HG03280 (cell line): Measurements from ENCODE around the gene RLN3.
"Not testable (repeated sequence)": the region's sequence is repeated elsewhere in the genome, so short reads cannot be mapped to it uniquely, and the experiment has no call there.

Experiments
- ATAC-seq: cut with Tn5 transposase; IDR thresholded peaks from one replicate; pipeline ENCODE4 v1.9.1; 2021; ENCODE audit warnings: mild to moderate bottlenecking, moderate library complexity; ENCODE audit not compliant: unreplicated experiment

Gene RLN3

GRCh38 chr19:14019100-14019499, 8.8 kb upstream of the RLN3 start:
- no peak for ATAC-seq

- ATAC-seq, result not testable (repeated sequence)
Measured at GRCh38 chr19:14019739-14020138, 8.2 kb upstream of the RLN3 start.

GRCh38 chr19:14021474-14021873, 6.5 kb upstream of the RLN3 start:
- ATAC-seq, result no peak

- ATAC-seq, result no peak
Measured at GRCh38 chr19:14022469-14022868, 5.5 kb upstream of the RLN3 start.

GRCh38 chr19:14023404-14024235, 4.3 kb upstream of the RLN3 start:
- no peak for ATAC-seq

- not testable (repeated sequence) for ATAC-seq
Measured at GRCh38 chr19:14026652-14027192, 1.2 kb upstream of the RLN3 start.

GRCh38 chr19:14028901-14029300, 953 bp downstream of the RLN3 start:
- no peak for ATAC-seq

- ATAC-seq, result no peak
Measured at GRCh38 chr19:14030997-14031718, 3.2 kb downstream of the RLN3 start.

GRCh38 chr19:14031719-14032480, 4.0 kb downstream of the RLN3 start, which contains the start of gene IL27RA:
Gene IL27RA (plus strand): TSS chr19:14031762. CDS start chr19:14031873, 111 bp downstream.
- peak; percentile 54 for ATAC-seq

- ATAC-seq, result no peak
Measured at GRCh38 chr19:14033946-14034345, 6.0 kb downstream of the RLN3 start.

- not testable (repeated sequence) for ATAC-seq
Measured at GRCh38 chr19:14035159-14035558, 7.2 kb downstream of the RLN3 start.

- ATAC-seq, result no peak
Measured at GRCh38 chr19:14035706-14036105, 7.8 kb downstream of the RLN3 start.

GRCh38 chr19:14039181-14039580, 11.2 kb downstream of the RLN3 start:
- ATAC-seq, result no peak

- peak; percentile 82 for ATAC-seq
Measured at GRCh38 chr19:14042659-14043608, 15.0 kb downstream of the RLN3 start.

- ATAC-seq, result not testable (repeated sequence)
Measured at GRCh38 chr19:14047866-14048265, 19.9 kb downstream of the RLN3 start.

- ATAC-seq, result no peak
Measured at GRCh38 chr19:14048443-14049153, 20.6 kb downstream of the RLN3 start.

- no peak for ATAC-seq
Measured at GRCh38 chr19:14050512-14050911, 22.6 kb downstream of the RLN3 start.

- ATAC-seq, result not testable (repeated sequence)
Measured at GRCh38 chr19:14050961-14051360, 23.0 kb downstream of the RLN3 start.

GRCh38 chr19:14051980-14052379, 24.0 kb downstream of the RLN3 start:
- no peak for ATAC-seq
